ENCODE data around the gene ASAH2. TPM values are rescaled to one million over a fixed set of nuclear protein-coding genes. Genes with fewer than 3 reads are reported as not detected.

ASAH2 gene
- total RNA-seq, 1 experiment from 2014 or later: 4.6 TPM

- H4K8ac ChIP-seq (replicated peaks; ENCODE audit: insufficient read length, low read depth, low read length): no peak overlapping the region
- no peak overlapping the region for H3K27ac ChIP-seq (ENCODE audit: insufficient read length, low read depth, low read length)
- no peak overlapping the region for H3K4me2 ChIP-seq (ENCODE audit: insufficient read depth, insufficient read length, low read length)
- H3K27ac Mint-ChIP-seq: no peak overlapping the region
- H3K9me3 ChIP-seq (ENCODE audit: control insufficient read depth, low read depth, low read length): no peaks in the 10 kb centered on the region
- H2BK15ac ChIP-seq (ENCODE audit: low read depth, low read length): no peak overlapping the region
- DNase-seq: no peak
- H3K4ac ChIP-seq (ENCODE audit: low read depth, low read length): no peak overlapping the region
- no peak overlapping the region for H2BK5ac ChIP-seq (ENCODE audit: insufficient read length, low read length)
- no peak for TF ChIP-seq CTCF (conservative IDR thresholded peaks at IDR 0.05)
- no peak overlapping the region for H2AK5ac ChIP-seq (ENCODE audit: insufficient read length, low read length)
- no peaks in the 10 kb centered on the region for H4K20me1 ChIP-seq (ENCODE audit: control insufficient read depth, insufficient read depth, insufficient read length)
- no peak overlapping the region for H2BK120ac ChIP-seq (ENCODE audit: low read depth, low read length, poor library complexity, severe bottlenecking)
- WGBS (ENCODE audit: extremely low coverage, insufficient read length, low lambda C conversion rate): no CpG with 5 or more reads among the region's 2 CpGs
- H2BK20ac ChIP-seq (ENCODE audit: low read depth, low read length, poor library complexity, severe bottlenecking): no peak overlapping the region
- H3K23ac ChIP-seq (ENCODE audit: insufficient read length, low read depth, low read length): no peak overlapping the region
- H3K27me3 ChIP-seq (ENCODE audit: insufficient read depth, low read length): no peaks in the 10 kb centered on the region
- no peak overlapping the region for H3K18ac ChIP-seq (ENCODE audit: insufficient read length, low read depth, low read length)
- no peak overlapping the region for H4K91ac ChIP-seq (ENCODE audit: insufficient read length, low read depth, low read length)
- H3K79me1 ChIP-seq (ENCODE audit: insufficient read depth, low read depth, low read length, poor library complexity, severe bottlenecking): no peaks in the 10 kb centered on the region
- no peaks in the 10 kb centered on the region for H3K79me2 ChIP-seq (ENCODE audit: insufficient read depth, low read length)
- no peak overlapping the region for H2BK12ac ChIP-seq (ENCODE audit: insufficient read length, low read depth, low read length)
- no peak overlapping the region for H3K14ac ChIP-seq (ENCODE audit: insufficient read depth, low read length)
- no peaks in the 10 kb centered on the region for H3K4me1 ChIP-seq (ENCODE audit: insufficient read depth, low read length)
- H3K56ac ChIP-seq (ENCODE audit: insufficient read length, low read depth, low read length): no peak overlapping the region
- no peak overlapping the region for H3K9ac ChIP-seq (ENCODE audit: extremely low read depth, insufficient read length, low read length)
- peaks cover 8% of the 10 kb centered on the region for H3K27me3 Mint-ChIP-seq (ENCODE audit: low read depth)
- no peaks in the 10 kb centered on the region for H3K9me3 Mint-ChIP-seq
- H4K5ac ChIP-seq (ENCODE audit: insufficient read length, low read depth, low read length): no peak overlapping the region
- H3K23me2 ChIP-seq (ENCODE audit: insufficient read length, low read depth, low read length, poor library complexity, severe bottlenecking): no peaks in the 10 kb centered on the region
- H3K4me1 Mint-ChIP-seq: peaks cover 0 to 4% of the 10 kb centered on the region in 2 experiments; a peak in 1 of 4 replicates
- H2AFZ ChIP-seq (ENCODE audit: low read length): no peak overlapping the region
- H3T11ph ChIP-seq (ENCODE audit: low read length): no peak overlapping the region
- no peaks in the 10 kb centered on the region for H3K36me3 Mint-ChIP-seq (ENCODE audit: insufficient read depth in 1 of 3, low read depth in 3 of 3)
- H3K4me3 Mint-ChIP-seq: no peak overlapping the region
Measured at GRCh38 chr10:50254479-50254878, 3.2 kb upstream of the ASAH2 start.
